B cell (primary cell): ENCODE results near the gene CCDC134. TPM values are rescaled to one million over a fixed set of nuclear protein-coding genes. Genes with fewer than 3 reads are reported as not detected.

Experiments used
- ATAC-seq: fragments of 200-7000 bp; cut with Tn5 transposase; one replicate; pipeline ENCODE4 v1.10.0; 2021; ENCODE audit warnings: low read depth, mild to moderate bottlenecking, moderate number of reproducible peaks, moderate library complexity
- CTCF ChIA-PET: fragments of 350-600 bp; sonication (Branson Sonifier 250); formaldehyde crosslinking; loops from one replicate; lab custom pipeline; 2021; ENCODE audit warnings: antibody characterized with exemption, inconsistent platforms; lab: Charles Lee
- POLR2A ChIA-PET: fragments of 350-600 bp; sonication (Branson Sonifier 250); formaldehyde crosslinking; loops from one replicate; lab custom pipeline; 2021; ENCODE audit warnings: antibody characterized with exemption; lab: Charles Lee
- DNase-seq: peaks from one replicate; pipeline ENCODE4 v3.0.0; 2013
- H2AFZ ChIP-seq: 2 replicates; pipeline ENCODE4 v1.6.1; 2012; ENCODE audit warnings: mild to moderate bottlenecking, low read depth, low read length; ENCODE audit not compliant: insufficient read depth, poor library complexity, severe bottlenecking
- H3K27ac ChIP-seq, 2 donors: 1 replicate in 1 of 2; 2 replicates in 1 of 2; pipeline ENCODE4 v1.5.1; 2012 to 2013; ENCODE audit warnings: low read length in 2 of 2, mild to moderate bottlenecking in 2 of 2, moderate library complexity in 1 of 2
- H3K27me3 ChIP-seq, 4 experiments: fragments of 200-600 bp in 1 of 4; sonication (generic) in 1 of 4; replicated peaks in 1 of 4; 1 replicate in 2 of 4; 2 replicates in 2 of 4; pipeline versions ENCODE4 v1.6.1 to v1.7.0; 2013 to 2016; ENCODE audit warnings: low read length in 3 of 4, mild to moderate bottlenecking in 2 of 4, mixed read lengths in 1 of 4, moderate library complexity in 1 of 4; ENCODE audit not compliant: insufficient read depth in 4 of 4, control insufficient read depth in 3 of 4; ENCODE audit errors: control extremely low read depth in 1 of 4
- H3K36me3 ChIP-seq, 2 experiments: replicated peaks in 1 of 2; 1 replicate in 1 of 2; 2 replicates in 1 of 2; pipeline versions ENCODE4 v1.6.1 to v1.7.1; 2013; ENCODE audit warnings: low read length in 1 of 2; ENCODE audit not compliant: insufficient read depth in 2 of 2, control insufficient read depth in 1 of 2; ENCODE audit errors: control extremely low read depth in 1 of 2, extremely low read depth in 1 of 2
- H3K4me1 ChIP-seq, 2 donors: fragments of 200-600 bp in 1 of 2; sonication (generic) in 1 of 2; 1 replicate in 1 of 2; 2 replicates in 1 of 2; pipeline versions ENCODE4 v1.5.1 to v1.6.1; 2013 to 2017; ENCODE audit warnings: low read length in 2 of 2; ENCODE audit not compliant: control insufficient read depth in 2 of 2, insufficient read depth in 2 of 2
- H3K4me2 ChIP-seq: replicated peaks from 2 replicates; pipeline ENCODE3; 2012; ENCODE audit warnings: mild to moderate bottlenecking, low read depth, low read length; ENCODE audit not compliant: poor library complexity, severe bottlenecking
- H3K4me3 ChIP-seq, 5 experiments: fragments of 200-600 bp in 1 of 5; sonication (generic) in 1 of 5; 1 replicate in 3 of 5; 2 replicates in 2 of 5; pipeline versions ENCODE4 v1.5.1 to v1.7.0; 2011 to 2016; ENCODE audit warnings: low read length in 4 of 5, mild to moderate bottlenecking in 4 of 5, low read depth in 2 of 5, control low read depth in 1 of 5, moderate library complexity in 1 of 5; ENCODE audit not compliant: insufficient read depth in 1 of 5; ENCODE audit errors: control extremely low read depth in 1 of 5, extremely low read depth in 1 of 5
- H3K79me2 ChIP-seq: fragments of 200-600 bp; sonication (generic); one replicate; pipeline ENCODE4 v1.6.0; 2016; ENCODE audit warnings: low read length; ENCODE audit not compliant: control insufficient read depth, insufficient read depth
- H3K9ac ChIP-seq: fragments of 200-600 bp; sonication (generic); 2 replicates; pipeline ENCODE4 v1.6.1; 2017; ENCODE audit warnings: mild to moderate bottlenecking, low read length, moderate library complexity
- H3K9me3 ChIP-seq, 3 donors: one replicate each; pipeline versions ENCODE4 v1.6.1 to v1.7.1; 2013; ENCODE audit warnings: low read length in 2 of 3; ENCODE audit not compliant: control insufficient read depth in 2 of 3, insufficient read depth in 1 of 3; ENCODE audit errors: control extremely low read depth in 1 of 3
- H4K20me1 ChIP-seq: 2 replicates; pipeline ENCODE4 v1.6.0; 2012; ENCODE audit warnings: mild to moderate bottlenecking, low read length; ENCODE audit not compliant: insufficient read depth, control insufficient read depth, poor library complexity, severe bottlenecking
- H3K27ac Mint-ChIP-seq: one replicate; pipeline ENCODE4 v1.8.0; 2021; ENCODE audit warnings: mixed read lengths
- H3K27me3 Mint-ChIP-seq: one replicate; pipeline ENCODE4 v1.8.0; 2021; ENCODE audit warnings: mixed read lengths
- H3K4me1 Mint-ChIP-seq: one replicate; pipeline ENCODE4 v1.8.0; 2021; ENCODE audit warnings: mixed read lengths
- H3K4me3 Mint-ChIP-seq: one replicate; pipeline ENCODE4 v1.8.0; 2021; ENCODE audit warnings: mixed read lengths
- H3K9me3 Mint-ChIP-seq: one replicate; pipeline ENCODE4 v1.8.0; 2022; ENCODE audit warnings: mixed read lengths; ENCODE audit not compliant: insufficient read depth
- EZH2 ChIP-seq: IDR thresholded peaks from 2 replicates; pipeline ENCODE4 v1.6.1; 2012; ENCODE audit warnings: borderline replicate concordance, low read depth, mild to moderate bottlenecking, moderate library complexity, low read length; ENCODE audit not compliant: insufficient read depth, poor library complexity, severe bottlenecking
- WGBS: methylation state at CpG from one replicate; pipeline ENCODE4 v1.1.5; 2013; ENCODE audit warnings: missing lambda C conversion rate; ENCODE audit not compliant: insufficient coverage; 5-methylcytosine and 5-hydroxymethylcytosine counted together
- intact Hi-C: fragments of 100-400 bp; cut with micrococcal nuclease; formaldehyde crosslinking; loops from one replicate; pipeline ENCODE4 v1.10.0; 2022
- polyA plus RNA-seq: library from polyadenylated mRNA; depleted of rRNA; stranded (reverse); fragments of >200 nt; gene quantifications from 2 replicates; pipeline ENCODE4 v1.2.3, GENCODE V29; 2012
- total RNA-seq, 2 donors: library from RNA; stranded (reverse); fragments of 120-200 nt in 1 of 2; gene quantifications; 1 replicate in 1 of 2; 2 replicates in 1 of 2; pipeline versions ENCODE4 v1.2.3 to v1.2.4, GENCODE V29; 2013 to 2022
- TF ChIP-seq, protein P1 (sequence below): fragments of 200-600 bp; IDR thresholded peaks from one replicate; pipeline ENCODE4 v1.8.0; 2022; ENCODE audit warnings: antibody characterized with exemption, mild to moderate bottlenecking

The CCDC134 gene
- total and polyA plus RNA-seq, 2 donors (not counting 1 experiment from before 2014, with no cell fraction given), result 4.4 to 18.1 TPM

DNA sequence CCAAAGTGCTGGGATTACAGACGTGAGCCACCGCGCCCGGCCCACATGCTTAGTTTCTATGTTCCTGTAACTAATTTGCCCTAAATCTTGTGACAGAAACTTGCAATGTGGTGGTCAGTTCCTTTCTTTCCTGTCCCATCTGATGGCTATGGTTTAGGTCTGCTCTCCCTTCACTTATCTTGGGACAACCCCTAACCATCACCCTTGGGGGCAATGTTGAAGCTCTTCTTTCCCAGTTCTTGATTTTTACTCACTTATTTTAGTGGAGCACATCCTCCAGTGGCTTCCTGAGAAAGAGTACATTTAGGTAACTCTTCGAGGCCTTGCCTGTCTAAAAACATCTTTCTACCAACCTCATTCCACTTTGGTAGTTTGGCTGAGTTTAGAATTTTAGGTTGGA is 39.7 kb downstream of the CCDC134 start:
- H3K4me3 Mint-ChIP-seq, result no peak overlapping the region
- Histone ChIP-seq H3K4me2 (no peak overlapping the region), H4K20me1 (peaks cover 37% of the 10 kb centered on the region), H2AFZ (no peak overlapping the region), H3K27me3 (no peaks in the 10 kb centered on the region), H3K36me3 (peaks cover 0 to 48% of the 10 kb centered on the region in 2 experiments), H3K79me2 (peaks cover 96% of the 10 kb centered on the region), H3K9ac (no peak overlapping the region), H3K9me3 (no peaks in the 10 kb centered on the region), H3K4me3 (no peak overlapping the region), H3K27ac (peak overlapping the region in 1 of 2 donors; percentile 70), H3K4me1 (peaks cover 38 to 44% of the 10 kb centered on the region in 2 donors)
- peak overlapping the region; percentile 58 for H3K27ac Mint-ChIP-seq
- DNase-seq (no peak), ATAC-seq (no peak)
- peaks cover 76% of the 10 kb centered on the region for H3K4me1 Mint-ChIP-seq
- TF ChIP-seq EZH2, result no peak
- TF ChIP-seq, protein P1, sequence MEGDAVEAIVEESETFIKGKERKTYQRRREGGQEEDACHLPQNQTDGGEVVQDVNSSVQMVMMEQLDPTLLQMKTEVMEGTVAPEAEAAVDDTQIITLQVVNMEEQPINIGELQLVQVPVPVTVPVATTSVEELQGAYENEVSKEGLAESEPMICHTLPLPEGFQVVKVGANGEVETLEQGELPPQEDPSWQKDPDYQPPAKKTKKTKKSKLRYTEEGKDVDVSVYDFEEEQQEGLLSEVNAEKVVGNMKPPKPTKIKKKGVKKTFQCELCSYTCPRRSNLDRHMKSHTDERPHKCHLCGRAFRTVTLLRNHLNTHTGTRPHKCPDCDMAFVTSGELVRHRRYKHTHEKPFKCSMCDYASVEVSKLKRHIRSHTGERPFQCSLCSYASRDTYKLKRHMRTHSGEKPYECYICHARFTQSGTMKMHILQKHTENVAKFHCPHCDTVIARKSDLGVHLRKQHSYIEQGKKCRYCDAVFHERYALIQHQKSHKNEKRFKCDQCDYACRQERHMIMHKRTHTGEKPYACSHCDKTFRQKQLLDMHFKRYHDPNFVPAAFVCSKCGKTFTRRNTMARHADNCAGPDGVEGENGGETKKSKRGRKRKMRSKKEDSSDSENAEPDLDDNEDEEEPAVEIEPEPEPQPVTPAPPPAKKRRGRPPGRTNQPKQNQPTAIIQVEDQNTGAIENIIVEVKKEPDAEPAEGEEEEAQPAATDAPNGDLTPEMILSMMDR, result no peak
- no CpG with 5 or more reads among the region's 5 CpGs for WGBS
- ChIA-PET CTCF (interaction anchor here (0.6 to 1.3 kb wide), 4 partner anchors 9 to 143 kb away, joined by 3 to 4 read pairs (median 4); no protein-coding TSS in a partner anchor), POLR2A (interaction anchor here (1.4 kb wide), 1 partner anchor 22 kb away, joined by 3 read pairs; no protein-coding TSS in a partner anchor)
- intact Hi-C loops, result no loop called here
- no peaks in the 10 kb centered on the region for H3K9me3 Mint-ChIP-seq
- no peaks in the 10 kb centered on the region for H3K27me3 Mint-ChIP-seq

DNA sequence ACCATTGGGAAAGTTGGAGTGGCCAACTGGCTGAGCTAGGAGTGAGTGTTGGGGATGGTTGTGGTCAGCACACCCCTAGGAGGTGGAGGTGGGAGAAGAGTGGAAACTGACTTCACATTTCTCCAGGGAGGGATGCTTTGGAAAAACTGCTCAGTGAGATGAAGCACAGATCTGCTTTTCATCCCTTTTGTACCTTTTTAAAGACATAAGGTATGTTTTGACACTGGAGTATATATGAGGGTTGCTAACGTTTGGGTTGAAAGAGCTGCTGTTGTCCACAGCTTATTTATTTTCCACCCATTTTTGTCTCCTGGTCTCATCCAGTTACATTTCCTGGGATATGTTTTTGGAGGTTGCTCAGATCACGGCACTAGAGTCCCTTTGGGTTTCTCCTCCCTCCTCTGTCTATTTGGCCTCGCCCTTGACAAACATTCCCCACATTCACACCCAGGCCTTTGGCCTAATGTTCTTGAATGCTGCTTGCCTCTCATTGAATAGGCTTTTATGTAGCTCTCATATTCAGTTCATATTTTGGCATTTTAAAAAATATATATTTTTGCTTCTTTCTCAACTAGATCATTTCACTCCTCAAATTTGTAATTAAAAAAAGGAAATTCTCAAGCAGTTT is 40.7 kb downstream of the CCDC134 start:
- H3K27me3 Mint-ChIP-seq, result no peaks in the 10 kb centered on the region

More for the DNA sequence above, 40.7 kb downstream of the CCDC134 start:
- intact Hi-C loops, result no loop called here
- Mint-ChIP-seq H3K4me1 (peaks cover 80% of the 10 kb centered on the region), H3K9me3 (no peaks in the 10 kb centered on the region), H3K27ac (peak overlapping the region; percentile 79), H3K4me3 (no peak overlapping the region)
- H3K9ac ChIP-seq, result no peak overlapping the region
- peaks cover 45 to 54% of the 10 kb centered on the region in 2 donors for H3K4me1 ChIP-seq
- H3K4me2 ChIP-seq, result no peak overlapping the region
- ATAC-seq (no peak), DNase-seq (no peak)
- H3K4me3 ChIP-seq, result no peak overlapping the region
- H3K79me2 ChIP-seq, result peaks cover 97% of the 10 kb centered on the region
- H3K27me3 ChIP-seq, result no peaks in the 10 kb centered on the region
- no peak for TF ChIP-seq EZH2
- TF ChIP-seq, protein P1, result no peak
- H2AFZ ChIP-seq, result no peak overlapping the region
- ChIA-PET POLR2A (interaction anchor here (0.8 kb wide), 1 partner anchor 9 kb away, joined by 4 read pairs; the partner anchor contains the start of gene SREBF2), CTCF (interaction anchor here (0.9 to 1.2 kb wide), 2 partner anchors 17 to 144 kb away, joined by 4 read pairs; no protein-coding TSS in a partner anchor)
- H3K36me3 ChIP-seq, result peaks cover 0 to 49% of the 10 kb centered on the region in 2 experiments
- H3K9me3 ChIP-seq, result no peaks in the 10 kb centered on the region
- WGBS, result no CpG with 5 or more reads among the region's 3 CpGs
- peak overlapping the region in 1 of 2 donors; percentile 70 for H3K27ac ChIP-seq
- peaks cover 47% of the 10 kb centered on the region for H4K20me1 ChIP-seq
